ENCODE data around the gene EHBP1.

The EHBP1 gene

GRCh38 chr2:62857139-62857931 is 151.8 kb downstream of the EHBP1 start:
- Histone ChIP-seq H3K4me3 (ENCODE audit: insufficient read depth in 1 of 2, low read depth in 1 of 2, low read length in 2 of 2) (no peak overlapping the region), H3K14ac (ENCODE audit: low read length in 2 of 2) (no peak overlapping the region), H3K79me1 (replicated peaks; ENCODE audit: low read length, poor library complexity, severe bottlenecking) (peaks cover 15% of the 10 kb centered on the region), H2BK12ac (ENCODE audit: low read length in 2 of 2) (no peak overlapping the region), H2AFZ (ENCODE audit: low read depth, low read length) (no peak overlapping the region), H2BK15ac (ENCODE audit: low read depth, poor library complexity, severe bottlenecking) (no peak overlapping the region), H3K9me3 (ENCODE audit: control insufficient read depth, low read length) (peaks cover 8% of the 10 kb centered on the region), H3K18ac (ENCODE audit: low read depth in 1 of 2, low read length in 2 of 2) (no peak overlapping the region), H3K4me1 (ENCODE audit: control insufficient read depth, insufficient read depth, low read depth, low read length) (peaks cover 1% of the 10 kb centered on the region), H2BK120ac (ENCODE audit: low read depth, low read length) (no peak overlapping the region), H3K9ac (ENCODE audit: low read length) (no peak overlapping the region), H2BK5ac (ENCODE audit: low read depth, low read length, poor library complexity, severe bottlenecking) (no peak overlapping the region), H3K36me3 (ENCODE audit: control insufficient read depth in 1 of 2, insufficient read depth in 2 of 2, low read depth in 1 of 2, low read length in 2 of 2) (peaks cover 27 to 86% of the 10 kb centered on the region in 2 experiments), H3K27ac (ENCODE audit: low read length, poor library complexity, severe bottlenecking) (no peak overlapping the region), H4K91ac (ENCODE audit: low read length) (no peak overlapping the region), H3K23ac (ENCODE audit: low read length in 2 of 2) (no peak overlapping the region), H2AK5ac (ENCODE audit: low read length, severe bottlenecking) (no peak overlapping the region), H3K27me3 (ENCODE audit: control insufficient read depth in 1 of 2, insufficient read depth in 1 of 2, low read length in 2 of 2) (no peaks in the 10 kb centered on the region), H4K8ac (ENCODE audit: low read length) (no peak overlapping the region), H3K4ac (ENCODE audit: low read depth in 1 of 2, low read length in 2 of 2) (no peak overlapping the region), H3K4me2 (ENCODE audit: low read length, poor library complexity, severe bottlenecking) (no peak overlapping the region)
- DNase-seq = no peak
- WGBS = 100% methylated on average over 1 of the region's 6 CpGs

GRCh38 chr2:62858231-62858832 is 152.8 kb downstream of the EHBP1 start:
- no peak overlapping the region for H3K4me3 ChIP-seq (ENCODE audit: insufficient read depth in 1 of 2, low read depth in 1 of 2, low read length in 2 of 2)
- no peaks in the 10 kb centered on the region for H3K27me3 ChIP-seq (ENCODE audit: control insufficient read depth in 1 of 2, insufficient read depth in 1 of 2, low read length in 2 of 2)
- H2BK15ac ChIP-seq (ENCODE audit: low read depth, poor library complexity, severe bottlenecking) = no peak overlapping the region
- 92% methylated on average over 2 of the region's 2 CpGs for WGBS
- peaks cover 5% of the 10 kb centered on the region for H3K9me3 ChIP-seq (ENCODE audit: control insufficient read depth, low read length)
- H2BK5ac ChIP-seq (ENCODE audit: low read depth, low read length, poor library complexity, severe bottlenecking) = no peak overlapping the region
- no peak overlapping the region for H2AK5ac ChIP-seq (ENCODE audit: low read length, severe bottlenecking)
- peaks cover 1% of the 10 kb centered on the region for H3K4me1 ChIP-seq (ENCODE audit: control insufficient read depth, insufficient read depth, low read depth, low read length)
- DNase-seq = peak; percentile 4
- no peak overlapping the region for H3K14ac ChIP-seq (ENCODE audit: low read length in 2 of 2)
- H3K79me1 ChIP-seq (replicated peaks; ENCODE audit: low read length, poor library complexity, severe bottlenecking) = peaks cover 15% of the 10 kb centered on the region
- no peak overlapping the region for H4K91ac ChIP-seq (ENCODE audit: low read length)
- H2BK12ac ChIP-seq (ENCODE audit: low read length in 2 of 2) = no peak overlapping the region
- no peak overlapping the region for H3K4me2 ChIP-seq (ENCODE audit: low read length, poor library complexity, severe bottlenecking)
- H2AFZ ChIP-seq (ENCODE audit: low read depth, low read length) = no peak overlapping the region
- H3K36me3 ChIP-seq (ENCODE audit: control insufficient read depth in 1 of 2, insufficient read depth in 2 of 2, low read depth in 1 of 2, low read length in 2 of 2) = peaks cover 27 to 81% of the 10 kb centered on the region in 2 experiments
- no peak overlapping the region for H3K27ac ChIP-seq (ENCODE audit: low read length, poor library complexity, severe bottlenecking)
- no peak overlapping the region for H2BK120ac ChIP-seq (ENCODE audit: low read depth, low read length)
- no peak overlapping the region for H3K4ac ChIP-seq (ENCODE audit: low read depth in 1 of 2, low read length in 2 of 2)
- no peak overlapping the region for H3K18ac ChIP-seq (ENCODE audit: low read depth in 1 of 2, low read length in 2 of 2)
- no peak overlapping the region for H3K9ac ChIP-seq (ENCODE audit: low read length)
- no peak overlapping the region for H3K23ac ChIP-seq (ENCODE audit: low read length in 2 of 2)
- H4K8ac ChIP-seq (ENCODE audit: low read length) = no peak overlapping the region

- no peak overlapping the region for H2AFZ ChIP-seq (ENCODE audit: low read depth, low read length)
- no peak overlapping the region for H4K91ac ChIP-seq (ENCODE audit: low read length)
- no peak overlapping the region for H2BK12ac ChIP-seq (ENCODE audit: low read length in 2 of 2)
- no peak overlapping the region for H3K4me2 ChIP-seq (ENCODE audit: low read length, poor library complexity, severe bottlenecking)
- H4K8ac ChIP-seq (ENCODE audit: low read length) = no peak overlapping the region
- no peaks in the 10 kb centered on the region for H3K4me1 ChIP-seq (ENCODE audit: control insufficient read depth, insufficient read depth, low read depth, low read length)
- no peak overlapping the region for H3K27ac ChIP-seq (ENCODE audit: low read length, poor library complexity, severe bottlenecking)
- peaks cover 4 to 95% of the 10 kb centered on the region in 2 experiments for H3K36me3 ChIP-seq (ENCODE audit: control insufficient read depth in 1 of 2, insufficient read depth in 2 of 2, low read depth in 1 of 2, low read length in 2 of 2)
- H2BK120ac ChIP-seq (ENCODE audit: low read depth, low read length) = no peak overlapping the region
- H3K9ac ChIP-seq (ENCODE audit: low read length) = no peak overlapping the region
- no peak overlapping the region for H3K4ac ChIP-seq (ENCODE audit: low read depth in 1 of 2, low read length in 2 of 2)
- 92% methylated on average over 1 of the region's 3 CpGs for WGBS
- no peak overlapping the region for H2AK5ac ChIP-seq (ENCODE audit: low read length, severe bottlenecking)
- no peak overlapping the region for H2BK5ac ChIP-seq (ENCODE audit: low read depth, low read length, poor library complexity, severe bottlenecking)
- H3K9me3 ChIP-seq (ENCODE audit: control insufficient read depth, low read length) = peaks cover 16% of the 10 kb centered on the region
- H2BK15ac ChIP-seq (ENCODE audit: low read depth, poor library complexity, severe bottlenecking) = no peak overlapping the region
- no peaks in the 10 kb centered on the region for H3K27me3 ChIP-seq (ENCODE audit: control insufficient read depth in 1 of 2, insufficient read depth in 1 of 2, low read length in 2 of 2)
- H3K23ac ChIP-seq (ENCODE audit: low read length in 2 of 2) = no peak overlapping the region
- peaks cover 3% of the 10 kb centered on the region for H3K79me1 ChIP-seq (replicated peaks; ENCODE audit: low read length, poor library complexity, severe bottlenecking)
- DNase-seq = no peak
- no peak overlapping the region for H3K4me3 ChIP-seq (ENCODE audit: insufficient read depth in 1 of 2, low read depth in 1 of 2, low read length in 2 of 2)
- no peak overlapping the region for H3K14ac ChIP-seq (ENCODE audit: low read length in 2 of 2)
- H3K18ac ChIP-seq (ENCODE audit: low read depth in 1 of 2, low read length in 2 of 2) = no peak overlapping the region
Measured at GRCh38 chr2:62868947-62869346, 163.4 kb downstream of the EHBP1 start.

GRCh38 chr2:62870966-62871365 is 165.5 kb downstream of the EHBP1 start:
- no peak overlapping the region for H2BK5ac ChIP-seq (ENCODE audit: low read depth, low read length, poor library complexity, severe bottlenecking)
- no peak overlapping the region for H4K8ac ChIP-seq (ENCODE audit: low read length)
- H3K4me2 ChIP-seq (ENCODE audit: low read length, poor library complexity, severe bottlenecking) = no peak overlapping the region
- H3K4me3 ChIP-seq (ENCODE audit: insufficient read depth in 1 of 2, low read depth in 1 of 2, low read length in 2 of 2) = no peak overlapping the region
- no peaks in the 10 kb centered on the region for H3K27me3 ChIP-seq (ENCODE audit: control insufficient read depth in 1 of 2, insufficient read depth in 1 of 2, low read length in 2 of 2)
- no peak overlapping the region for H3K9ac ChIP-seq (ENCODE audit: low read length)
- WGBS = no CpG with 5 or more reads among the region's 1 CpG
- H2AK5ac ChIP-seq (ENCODE audit: low read length, severe bottlenecking) = no peak overlapping the region
- H3K79me1 ChIP-seq (replicated peaks; ENCODE audit: low read length, poor library complexity, severe bottlenecking) = peaks cover 4% of the 10 kb centered on the region
- no peak overlapping the region for H3K4ac ChIP-seq (ENCODE audit: low read depth in 1 of 2, low read length in 2 of 2)
- no peak overlapping the region for H3K14ac ChIP-seq (ENCODE audit: low read length in 2 of 2)
- H3K27ac ChIP-seq (ENCODE audit: low read length, poor library complexity, severe bottlenecking) = no peak overlapping the region
- H3K4me1 ChIP-seq (ENCODE audit: control insufficient read depth, insufficient read depth, low read depth, low read length) = no peaks in the 10 kb centered on the region
- peaks cover 10 to 95% of the 10 kb centered on the region in 2 experiments for H3K36me3 ChIP-seq (ENCODE audit: control insufficient read depth in 1 of 2, insufficient read depth in 2 of 2, low read depth in 1 of 2, low read length in 2 of 2)
- H2BK15ac ChIP-seq (ENCODE audit: low read depth, poor library complexity, severe bottlenecking) = no peak overlapping the region
- no peak overlapping the region for H4K91ac ChIP-seq (ENCODE audit: low read length)
- no peak overlapping the region for H2BK120ac ChIP-seq (ENCODE audit: low read depth, low read length)
- DNase-seq = no peak
- no peak overlapping the region for H2AFZ ChIP-seq (ENCODE audit: low read depth, low read length)
- no peak overlapping the region for H2BK12ac ChIP-seq (ENCODE audit: low read length in 2 of 2)
- no peak overlapping the region for H3K23ac ChIP-seq (ENCODE audit: low read length in 2 of 2)
- peaks cover 28% of the 10 kb centered on the region for H3K9me3 ChIP-seq (ENCODE audit: control insufficient read depth, low read length)
- no peak overlapping the region for H3K18ac ChIP-seq (ENCODE audit: low read depth in 1 of 2, low read length in 2 of 2)
